Stimulated activated CD4-positive, alpha-beta T cell treated with anti-CD3 and anti-CD28 coated beads, TNF-alpha, amount 100 ng/mL, for 24 hours (primary cell): Measurements from ENCODE around the gene NRG3.

Experiments used
- DNase-seq, 3 experiments: peaks; one replicate each; pipeline ENCODE4 v3.0.0-alpha.2; 2020; ENCODE audit warnings: low read depth in 3 of 3

NRG3 gene

DNA sequence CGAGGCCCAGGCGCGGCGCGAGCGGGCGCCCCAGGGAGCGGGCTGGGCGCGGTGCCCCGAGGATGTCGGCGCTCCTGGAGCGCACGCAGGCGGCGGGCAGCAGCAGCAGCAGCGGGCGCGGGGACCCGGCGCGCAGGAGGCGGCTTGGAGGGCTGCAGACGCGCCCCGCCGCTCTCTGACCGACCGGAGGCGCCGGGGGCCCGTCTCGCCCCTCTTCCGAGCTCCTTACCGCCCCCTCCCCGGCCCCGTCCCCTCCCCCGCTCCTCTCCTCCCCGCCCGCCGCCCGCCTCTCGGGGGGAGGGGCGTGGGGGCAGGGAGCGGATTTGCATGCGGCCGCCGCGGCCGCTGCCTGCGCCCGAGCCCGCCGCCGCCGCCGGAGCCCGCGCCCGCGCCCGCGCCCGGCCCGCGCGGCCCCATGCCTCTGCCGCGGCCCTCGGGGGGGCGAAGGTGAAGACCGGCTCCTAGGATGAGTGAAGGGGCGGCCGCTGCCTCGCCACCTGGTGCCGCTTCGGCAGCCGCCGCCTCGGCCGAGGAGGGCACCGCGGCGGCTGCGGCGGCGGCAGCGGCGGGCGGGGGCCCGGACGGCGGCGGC is at the start of gene NRG3:
TSS of gene NRG3 (plus strand) at position 320 of the 592 bp plus-strand sequence.
- no peak for DNase-seq

DNA sequence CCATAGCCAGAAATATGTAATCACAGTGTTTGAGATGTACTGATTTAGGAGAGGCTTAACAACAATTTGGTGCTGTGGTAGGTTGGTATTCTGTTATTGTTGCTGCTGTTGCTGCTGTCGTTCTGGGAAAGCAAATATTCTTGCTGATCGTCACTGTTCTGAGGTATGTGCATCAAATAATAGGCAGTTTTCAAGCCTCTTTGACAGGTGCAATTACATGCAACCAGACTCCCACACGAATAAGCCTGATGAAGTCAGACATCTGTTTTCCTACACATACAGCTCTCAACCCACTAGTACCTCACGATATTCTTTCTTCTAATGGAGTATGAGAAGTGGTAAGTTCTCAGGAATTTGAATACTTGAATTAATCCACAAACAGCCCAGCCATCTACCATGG is 46.7 kb upstream of the NRG3 start:
- DNase-seq: no peak

DNA sequence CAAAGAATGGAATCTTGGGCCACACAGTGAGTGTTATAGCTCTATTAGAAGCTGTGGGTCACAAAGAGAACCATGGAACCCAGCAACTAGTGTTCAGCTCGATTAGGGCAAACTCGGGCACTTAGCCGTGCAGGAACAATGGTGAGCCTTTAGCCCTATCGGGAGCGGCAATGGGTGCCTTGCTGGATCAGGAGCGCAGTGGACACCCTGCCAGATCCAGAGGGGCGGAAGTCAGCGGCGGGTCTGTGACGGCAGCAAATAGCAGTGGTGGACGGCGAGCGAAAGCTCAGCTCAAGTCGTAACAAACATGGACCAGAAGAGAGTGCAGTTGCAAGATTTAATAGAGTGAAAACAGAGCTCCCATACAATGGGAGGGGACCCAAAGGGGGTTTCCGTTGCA is 43.9 kb upstream of the NRG3 start:
- DNase-seq: no peak

DNA sequence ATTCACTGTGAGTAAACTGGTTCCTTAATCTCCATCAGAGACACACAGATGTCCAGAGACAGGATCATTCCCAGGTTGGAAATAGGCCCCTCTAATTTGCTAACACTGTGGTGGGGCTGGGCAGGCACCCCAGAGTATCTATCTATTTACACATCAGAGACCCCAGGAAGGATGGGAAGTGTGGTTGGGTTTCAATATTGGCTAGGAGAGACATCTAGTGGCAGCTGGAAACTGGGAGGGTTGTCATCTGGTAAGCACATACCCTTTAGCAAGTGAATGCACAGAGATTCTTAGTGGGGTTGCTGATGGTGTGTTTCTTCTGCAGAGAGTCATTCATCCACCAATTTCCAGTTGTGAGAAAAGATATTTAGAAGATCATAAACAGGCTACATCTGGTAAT is 36.0 kb upstream of the NRG3 start:
- DNase-seq: no peak

DNA sequence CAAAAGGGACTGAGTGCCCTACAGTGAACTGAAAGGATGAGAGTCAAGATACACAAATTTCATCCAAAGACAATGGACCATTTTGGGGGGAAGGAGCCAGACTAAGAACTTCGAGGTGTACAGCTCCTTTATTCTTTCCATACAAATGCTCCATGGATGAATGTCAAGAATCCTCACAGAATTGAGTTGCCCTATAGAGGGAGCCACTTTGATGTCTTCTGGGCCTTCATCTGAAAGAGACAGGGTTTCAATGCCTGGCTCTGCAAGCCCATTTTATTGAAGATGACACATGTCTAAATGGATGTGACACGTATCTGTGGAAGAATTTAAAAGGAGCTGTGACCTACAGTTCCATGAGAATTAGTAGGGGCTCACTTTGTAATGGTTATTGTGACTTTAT is 32.0 kb upstream of the NRG3 start:
- DNase-seq: no peak

DNA sequence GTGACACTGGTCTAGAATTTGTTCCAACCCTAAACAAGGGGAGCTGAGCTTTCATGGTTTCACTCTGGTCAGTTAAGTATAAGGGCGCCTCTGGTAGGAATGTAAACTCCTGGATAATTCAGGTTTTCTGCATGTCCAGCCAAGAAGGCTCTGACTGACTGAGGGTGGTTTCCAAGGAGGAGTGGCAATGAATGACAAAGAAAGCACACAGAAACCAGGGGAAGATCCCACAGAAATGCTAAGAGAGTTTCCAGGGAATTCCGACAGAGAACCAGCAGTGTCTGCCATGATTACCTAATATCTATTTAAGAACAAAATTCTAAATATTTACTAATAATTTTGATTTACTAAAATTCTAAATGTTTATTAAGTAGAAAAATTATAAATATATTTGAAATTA is 27.3 kb upstream of the NRG3 start:
- no peak for DNase-seq

DNA sequence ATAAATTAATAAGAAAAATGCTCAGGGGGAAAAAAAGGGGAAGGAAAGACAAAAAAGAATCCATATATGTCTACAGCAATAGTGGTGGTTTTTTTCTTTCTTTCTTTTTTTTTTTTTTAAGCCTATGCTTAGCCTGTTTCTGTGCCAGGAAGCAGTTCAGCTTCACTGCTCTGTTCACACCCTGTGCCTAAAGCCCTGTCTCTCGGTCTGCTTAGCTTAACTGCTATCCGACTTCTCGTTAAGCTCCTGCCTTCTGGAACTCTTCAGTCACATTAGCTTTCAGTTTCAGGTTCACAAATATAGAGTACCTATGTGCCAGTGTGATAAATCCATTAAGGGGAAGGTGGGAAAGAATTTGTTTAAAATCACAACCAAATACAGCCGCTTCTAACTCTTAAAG is 26.5 kb upstream of the NRG3 start:
- DNase-seq: no peak

DNA sequence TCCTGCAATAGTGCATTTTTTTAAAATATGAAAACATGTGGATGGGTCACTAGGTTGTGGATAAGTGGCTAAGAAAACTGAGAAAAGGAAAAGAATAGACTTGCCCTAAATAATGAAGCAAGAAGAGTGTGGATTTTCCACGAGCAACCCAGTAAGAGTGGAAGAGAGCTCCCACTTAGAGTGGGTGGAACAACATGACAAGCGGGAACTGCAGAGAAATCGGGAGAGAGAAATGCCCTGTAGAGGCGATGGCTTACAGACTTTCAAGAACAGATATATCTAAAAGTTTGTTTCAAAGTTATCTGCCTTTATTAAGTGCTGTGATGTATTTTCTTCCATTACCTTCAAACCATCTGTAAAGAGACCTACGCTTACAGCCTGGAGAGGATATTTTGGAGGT is 26.1 kb upstream of the NRG3 start:
- DNase-seq: no peak

DNA sequence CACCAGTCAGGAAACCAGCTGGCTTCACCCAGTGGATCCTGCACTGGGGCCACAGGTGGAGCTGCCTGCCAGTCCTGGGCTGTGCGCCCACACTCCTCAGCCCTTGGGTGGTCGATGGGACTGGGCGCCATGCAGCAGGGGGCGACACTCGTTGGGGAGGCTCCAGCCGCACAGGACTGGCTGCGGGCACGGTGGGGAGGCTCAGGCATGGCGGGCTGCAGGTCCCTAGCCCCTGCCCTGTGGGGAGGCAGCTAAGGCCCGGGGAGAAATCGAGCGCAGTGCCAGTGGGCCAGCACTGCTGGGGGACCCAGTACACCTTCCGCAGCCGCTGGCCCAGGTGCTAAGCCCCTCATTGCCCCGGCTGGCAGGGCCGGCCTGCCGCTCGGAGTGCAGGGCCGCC is 12.4 kb upstream of the NRG3 start:
- DNase-seq: no peak

DNA sequence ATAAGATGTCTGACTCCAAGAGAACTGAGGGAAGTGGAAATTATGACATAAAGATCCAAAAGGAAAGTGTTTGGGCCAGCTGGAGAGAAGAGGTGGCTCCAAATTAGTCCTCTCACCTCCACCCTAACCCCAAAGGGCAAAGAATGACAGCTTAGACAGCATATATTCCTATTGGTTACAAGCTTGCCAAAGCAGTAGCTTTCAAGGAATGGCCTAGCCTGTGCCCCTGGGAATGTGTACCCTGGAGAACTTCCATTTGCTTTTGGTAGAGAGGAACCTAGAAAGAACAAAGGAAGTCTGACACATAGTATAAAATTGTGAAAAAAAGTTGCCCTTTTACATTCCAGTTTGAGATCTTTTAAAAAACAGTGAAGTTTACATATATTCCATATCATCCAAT is 11.2 kb upstream of the NRG3 start:
- no peak for DNase-seq

DNA sequence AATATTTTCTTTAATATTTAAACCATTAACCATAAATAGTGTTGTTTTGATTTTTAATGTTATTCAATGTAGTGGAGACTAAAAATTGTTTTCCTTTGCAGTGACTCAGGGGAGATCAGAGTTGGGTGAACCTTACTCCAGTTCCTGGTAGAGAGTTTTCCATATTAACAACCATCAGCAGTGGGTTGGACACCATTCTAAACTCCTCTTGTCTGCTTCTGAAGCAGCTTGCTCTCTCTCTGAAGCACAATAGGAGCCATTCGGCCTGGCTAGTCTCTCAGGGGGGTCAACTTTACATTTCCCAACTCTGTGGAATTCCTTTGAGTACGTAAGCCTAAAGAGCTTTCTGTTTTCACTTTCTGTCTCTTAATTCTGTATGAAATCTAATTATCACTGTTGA is 9.4 kb upstream of the NRG3 start:
- DNase-seq: no peak

DNA sequence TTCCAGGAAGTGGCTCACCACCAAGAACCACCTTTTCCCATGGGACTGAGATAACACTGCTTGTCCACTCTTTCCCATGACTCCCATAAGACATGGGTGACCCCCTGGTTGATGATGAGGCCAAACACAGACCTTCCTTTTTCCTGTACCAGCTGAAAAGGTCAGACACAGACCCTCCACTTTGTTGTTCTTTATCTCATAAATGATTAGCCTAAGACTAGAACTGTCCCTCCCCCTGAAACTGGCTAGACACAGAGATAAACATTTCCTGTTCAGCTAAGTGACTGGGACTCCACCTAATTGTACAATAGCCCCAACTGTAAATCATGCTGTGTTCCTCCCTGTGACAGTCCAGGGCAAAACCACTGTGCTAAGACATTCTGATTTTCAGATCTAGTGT is 8.2 kb upstream of the NRG3 start:
- DNase-seq: no peak

DNA sequence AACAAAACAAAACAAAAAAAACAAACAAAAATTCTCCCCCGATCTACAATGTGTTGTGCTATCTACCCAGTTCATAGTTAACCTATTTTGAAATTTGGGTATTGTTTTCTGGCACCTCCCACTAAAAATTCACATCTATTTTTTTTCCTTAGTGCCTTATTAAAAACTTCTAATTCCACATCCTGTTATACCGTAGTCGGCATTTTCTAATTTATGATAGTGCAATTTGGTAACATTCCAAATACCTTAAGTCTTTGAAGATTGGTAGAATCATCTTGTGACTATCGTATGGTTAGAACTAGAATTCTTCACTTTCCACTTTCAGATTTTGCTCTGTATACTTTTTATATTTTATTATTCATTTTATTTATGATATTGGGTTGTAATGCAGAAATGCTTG is 4.5 kb upstream of the NRG3 start:
- DNase-seq: no peak

DNA sequence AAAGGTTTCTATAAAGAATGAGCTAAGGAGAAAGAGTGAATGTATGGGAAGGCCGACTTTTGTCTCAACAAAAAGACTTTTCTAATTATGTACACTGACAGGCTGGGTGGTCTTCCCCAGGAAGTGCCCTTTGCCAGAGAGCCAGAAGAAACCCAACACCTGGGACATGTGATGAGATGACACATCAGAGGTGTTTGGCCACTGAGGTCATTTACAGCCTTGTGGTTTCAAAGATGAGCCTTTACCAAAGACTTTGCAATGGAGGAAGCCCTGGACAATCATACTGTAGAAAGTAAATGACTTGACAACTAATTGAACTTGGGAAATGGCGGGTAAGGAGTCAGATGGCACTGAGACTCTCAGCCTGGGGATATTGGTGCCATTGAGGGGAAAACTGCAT is 3.4 kb upstream of the NRG3 start:
- no peak for DNase-seq

DNA sequence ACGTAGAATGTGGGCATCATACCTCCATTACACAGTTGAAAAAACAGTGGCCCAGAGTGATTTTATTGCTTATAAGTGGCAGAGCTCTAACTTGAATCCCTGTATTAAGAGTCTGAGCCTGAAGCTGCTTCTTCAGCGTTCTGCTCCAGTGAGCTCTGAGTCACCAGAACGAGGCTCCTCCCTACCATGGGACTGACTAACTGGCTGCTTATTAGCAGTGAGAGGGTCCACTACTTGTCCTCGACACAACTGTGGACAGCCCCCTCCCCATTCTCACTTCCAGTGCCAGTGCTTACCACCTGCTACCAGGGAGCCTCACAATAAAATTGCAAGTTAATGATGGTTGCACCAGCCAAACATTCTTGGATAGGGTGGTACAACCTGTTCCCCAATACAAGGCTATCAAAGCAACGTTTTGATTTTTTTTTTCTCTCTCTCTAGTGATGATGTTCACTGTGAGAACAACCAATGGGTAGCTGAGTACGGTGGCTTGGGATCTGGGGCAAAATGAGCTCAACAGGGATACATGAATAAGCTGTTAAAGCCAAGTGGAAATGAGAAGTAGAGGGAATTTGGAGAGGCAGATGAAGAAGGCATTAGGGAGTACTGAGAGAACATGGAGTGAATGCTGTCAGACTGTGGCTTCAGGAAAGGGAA is 2.7 kb upstream of the NRG3 start:
- DNase-seq: no peak

DNA sequence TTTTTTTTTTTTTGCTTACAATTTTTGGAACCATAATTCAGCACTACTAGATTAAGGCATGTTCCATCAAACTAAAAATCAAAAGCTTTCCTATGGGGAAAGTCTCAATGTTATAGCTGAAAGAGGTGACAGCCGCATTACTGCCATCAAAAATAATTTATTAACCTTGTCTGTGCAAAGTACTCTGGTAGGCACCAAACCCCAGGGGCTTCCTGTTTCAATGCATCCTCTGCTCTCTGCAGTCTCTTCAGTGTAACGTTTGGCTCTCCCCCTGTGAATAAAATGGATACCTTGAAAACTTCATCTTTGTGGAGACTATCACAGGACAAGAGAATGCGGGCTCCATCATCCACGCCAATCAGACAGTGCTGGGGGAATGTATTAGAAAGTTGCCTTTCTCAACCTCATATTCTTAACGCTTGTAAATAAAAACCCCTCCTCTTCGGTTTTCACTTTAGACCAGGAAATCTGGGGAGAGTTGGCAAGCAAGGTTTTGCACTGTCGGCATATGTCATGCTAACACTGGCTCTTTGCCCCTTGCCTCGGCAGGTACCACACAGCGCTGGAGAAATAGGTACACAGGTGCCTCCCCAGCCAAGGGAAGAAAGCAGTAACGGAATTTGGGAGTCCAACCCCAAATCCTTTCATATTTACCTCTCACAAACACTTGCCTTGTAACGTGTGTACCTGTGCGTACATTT is 1.6 kb upstream of the NRG3 start:
- no peak for DNase-seq

DNA sequence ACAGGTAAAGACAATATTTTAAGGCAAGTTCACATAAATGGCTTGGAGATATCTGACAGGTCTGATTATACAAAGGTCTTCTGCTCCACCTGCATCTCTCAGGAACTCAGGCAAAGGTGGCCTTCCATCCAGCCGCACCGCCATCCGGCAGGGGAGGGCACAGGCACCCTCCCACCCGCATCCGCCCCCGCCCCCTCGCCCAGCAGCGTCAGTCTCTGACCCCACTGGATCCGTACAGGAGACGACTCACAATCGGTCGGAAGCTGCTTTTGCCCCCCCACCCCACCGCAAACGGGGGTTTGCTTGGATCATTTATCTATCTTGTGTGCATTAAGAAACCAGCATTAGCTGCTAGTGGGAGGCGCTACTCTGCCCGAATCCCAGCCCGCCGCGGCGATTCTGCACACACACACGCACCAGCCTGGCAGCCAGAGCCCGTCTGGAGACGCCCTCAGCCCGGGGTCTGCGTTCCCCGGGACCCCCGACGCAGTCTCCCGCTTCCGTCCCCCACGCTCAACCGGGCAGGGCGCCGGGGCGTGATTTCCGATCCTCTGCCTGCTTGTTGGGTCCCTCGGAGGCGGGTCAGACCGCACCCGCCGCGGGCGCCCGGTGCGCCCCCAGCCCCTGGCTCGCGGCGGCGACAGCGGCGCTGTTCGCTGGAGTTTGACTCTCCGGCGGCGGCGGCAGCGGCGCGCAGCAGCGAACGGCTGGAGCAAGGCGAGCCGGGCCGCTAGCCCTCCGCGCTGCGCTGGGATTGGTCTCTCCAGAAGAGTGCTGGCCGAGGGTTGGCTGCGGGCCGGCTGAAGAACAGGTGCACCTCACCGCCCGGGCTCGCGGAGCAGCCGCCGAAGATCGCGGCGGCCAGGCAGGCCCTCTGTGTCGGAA is 820 bp upstream of the NRG3 start:
- peak in 1 of 3 experiments; percentile 5 for DNase-seq

DNA sequence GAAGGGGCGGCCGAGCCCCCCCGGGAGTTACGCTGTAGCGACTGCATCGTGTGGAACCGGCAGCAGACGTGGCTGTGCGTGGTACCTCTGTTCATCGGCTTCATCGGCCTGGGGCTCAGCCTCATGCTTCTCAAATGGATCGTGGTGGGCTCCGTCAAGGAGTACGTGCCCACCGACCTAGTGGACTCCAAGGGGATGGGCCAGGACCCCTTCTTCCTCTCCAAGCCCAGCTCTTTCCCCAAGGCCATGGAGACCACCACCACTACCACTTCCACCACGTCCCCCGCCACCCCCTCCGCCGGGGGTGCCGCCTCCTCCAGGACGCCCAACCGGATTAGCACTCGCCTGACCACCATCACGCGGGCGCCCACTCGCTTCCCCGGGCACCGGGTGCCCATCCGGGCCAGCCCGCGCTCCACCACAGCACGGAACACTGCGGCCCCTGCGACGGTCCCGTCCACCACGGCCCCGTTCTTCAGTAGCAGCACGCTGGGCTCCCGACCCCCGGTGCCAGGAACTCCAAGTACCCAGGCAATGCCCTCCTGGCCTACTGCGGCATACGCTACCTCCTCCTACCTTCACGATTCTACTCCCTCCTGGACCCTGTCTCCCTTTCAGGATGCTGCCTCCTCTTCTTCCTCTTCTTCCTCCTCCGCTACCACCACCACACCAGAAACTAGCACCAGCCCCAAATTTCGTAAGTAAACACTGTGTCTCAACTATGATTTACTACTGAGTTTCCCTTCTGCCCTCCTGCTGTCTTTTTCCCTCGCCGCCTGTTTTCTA is 666 bp downstream of the NRG3 start:
- no peak for DNase-seq

DNA sequence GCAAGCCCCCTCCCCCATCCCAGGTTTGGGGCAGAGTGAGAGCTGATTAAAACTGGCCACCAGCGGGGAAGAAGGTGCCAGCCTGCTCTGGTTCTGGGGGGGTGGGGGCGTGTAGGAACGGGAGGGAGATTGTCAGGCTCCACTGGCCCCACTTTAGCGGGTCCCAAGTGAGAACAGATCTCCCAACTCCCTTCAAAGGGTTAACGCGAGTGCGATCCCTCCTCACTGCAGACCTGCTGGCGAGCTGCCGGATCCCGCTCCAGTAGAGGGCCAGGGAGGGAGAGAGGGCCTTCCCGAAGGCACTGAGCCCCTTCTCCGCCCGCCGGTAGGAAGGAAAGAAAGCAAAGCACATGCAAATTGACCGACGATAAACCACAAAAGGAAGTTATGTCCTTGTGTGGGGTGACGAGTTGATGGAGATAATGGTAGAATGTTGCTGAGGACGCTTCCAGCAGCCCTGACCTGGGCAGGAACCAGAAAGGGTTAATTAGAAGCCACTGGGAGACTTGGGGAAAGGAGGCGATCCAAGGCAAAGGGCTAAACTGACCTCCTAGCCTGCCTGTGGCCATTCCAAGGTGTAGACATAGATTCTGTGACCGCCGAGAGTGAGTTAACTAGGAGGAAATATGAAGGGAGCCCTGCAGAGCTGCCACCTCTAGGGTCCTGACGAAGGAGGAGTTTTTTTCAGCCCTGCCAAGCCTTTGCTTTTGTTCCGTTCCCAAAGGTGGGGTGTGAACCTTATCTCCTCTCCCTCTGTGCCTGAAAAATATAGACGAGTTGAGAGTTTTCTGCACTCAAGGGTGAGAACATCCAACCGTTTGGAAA is 1.5 kb downstream of the NRG3 start:
- no peak for DNase-seq

DNA sequence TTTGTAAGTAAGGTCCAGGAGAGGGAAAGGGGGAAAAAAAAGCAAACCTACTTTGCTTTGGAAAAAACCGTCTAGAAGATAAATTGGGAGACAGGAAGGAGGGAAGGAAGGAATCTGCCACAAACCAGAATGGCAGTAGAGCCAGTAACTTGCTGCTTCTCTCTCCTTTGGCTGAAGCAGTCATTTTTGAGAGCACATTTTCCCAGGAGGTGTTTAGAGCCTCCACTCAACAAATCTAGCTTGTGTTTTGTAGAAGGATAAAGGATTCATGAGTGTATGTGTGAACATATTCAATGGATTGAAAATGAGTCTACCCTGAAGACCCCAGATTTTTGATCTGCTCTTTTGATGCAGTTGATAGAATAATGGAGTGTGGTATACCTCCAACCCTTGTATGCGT is 2.6 kb downstream of the NRG3 start:
- DNase-seq: no peak

DNA sequence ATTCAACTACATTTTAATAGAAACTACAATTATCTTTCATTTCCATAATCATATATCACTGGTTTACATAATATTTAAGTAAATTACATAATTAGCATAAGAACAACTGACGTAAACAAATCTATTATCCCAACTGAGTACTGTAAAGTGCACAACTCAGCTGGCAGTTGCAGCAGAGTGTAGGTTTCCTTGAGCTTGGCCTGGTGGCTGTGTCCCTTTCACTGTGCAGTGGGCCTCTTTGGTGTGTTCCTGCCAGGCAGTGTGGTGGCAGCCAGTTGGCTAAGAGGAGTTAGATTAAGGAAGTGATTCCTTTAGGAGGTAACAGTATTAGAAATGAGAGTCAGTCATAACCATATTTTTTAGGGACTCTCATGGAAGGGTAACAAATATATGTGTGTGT is 7.0 kb downstream of the NRG3 start:
- DNase-seq: no peak
